Non-pigmented ciliary epithelial cell (primary cell): ENCODE measurements around the gene CYP26A1.
A peak's percentile ranks its signal among the peaks of the same experiment; 100 is the strongest.
"Not testable (repeated sequence)": the region's sequence is repeated elsewhere in the genome, so short reads cannot be mapped to it uniquely, and the experiment has no call there.

Experiments used
- DNase-seq: peaks from one replicate; pipeline ENCODE4 v3.0.0-alpha.2; 2010; ENCODE audit warnings: low read depth

The CYP26A1 gene

DNA sequence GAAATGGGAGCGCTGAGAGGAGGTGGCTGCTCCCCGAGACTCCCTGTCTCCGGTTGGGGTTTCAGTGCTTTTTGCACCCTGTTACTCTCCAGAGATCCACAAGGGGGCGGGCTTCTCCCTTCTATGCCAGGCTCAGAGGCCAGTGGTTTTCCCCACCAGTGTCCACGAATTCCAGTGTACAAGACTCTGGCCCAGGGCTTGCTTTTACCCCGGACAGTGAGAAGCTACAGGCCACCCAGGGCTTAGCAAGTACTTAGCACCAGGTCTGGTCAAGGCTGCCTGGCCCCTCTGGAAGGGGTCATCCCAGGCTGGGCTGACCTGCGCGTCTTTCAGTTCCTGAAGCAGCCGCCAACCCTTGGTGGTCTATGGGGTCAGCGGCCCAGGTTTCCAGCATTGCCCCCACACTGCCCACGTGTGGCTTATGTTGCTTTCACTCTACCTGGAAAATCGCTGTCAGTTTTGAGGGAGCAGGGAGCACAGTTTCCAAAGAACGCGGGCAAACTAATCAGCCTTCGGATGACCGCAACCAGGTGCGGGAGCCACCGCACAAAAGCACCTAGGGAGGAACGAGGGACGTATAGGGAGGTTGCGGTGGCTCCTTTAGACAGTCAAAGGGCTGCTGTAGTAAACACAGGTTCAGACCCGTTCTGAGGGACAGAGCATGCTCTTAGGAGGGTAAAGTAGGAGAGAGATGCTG, 6.8 kb downstream of the CYP26A1 start:
- DNase-seq, result no peak

DNA sequence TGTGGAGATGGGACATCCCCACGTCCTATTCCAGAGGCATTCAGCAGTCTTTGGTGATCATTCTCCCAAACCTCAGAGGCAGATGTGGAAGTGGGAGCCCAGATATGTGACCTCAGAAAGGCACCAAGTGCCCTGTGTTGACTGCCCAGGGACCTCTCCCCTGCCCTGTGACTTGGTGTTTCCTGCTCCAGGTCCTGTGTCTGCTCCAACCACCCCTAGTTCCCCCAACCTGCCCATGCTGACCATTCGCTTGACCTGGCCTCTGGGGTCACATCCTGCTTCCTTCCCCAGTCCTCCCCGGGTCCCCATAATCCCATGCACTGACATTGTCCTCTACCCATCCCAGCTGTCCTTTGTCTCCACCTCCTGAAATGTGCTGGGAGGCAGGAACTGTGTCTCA, 7.6 kb downstream of the CYP26A1 start:
- DNase-seq, result no peak

DNA sequence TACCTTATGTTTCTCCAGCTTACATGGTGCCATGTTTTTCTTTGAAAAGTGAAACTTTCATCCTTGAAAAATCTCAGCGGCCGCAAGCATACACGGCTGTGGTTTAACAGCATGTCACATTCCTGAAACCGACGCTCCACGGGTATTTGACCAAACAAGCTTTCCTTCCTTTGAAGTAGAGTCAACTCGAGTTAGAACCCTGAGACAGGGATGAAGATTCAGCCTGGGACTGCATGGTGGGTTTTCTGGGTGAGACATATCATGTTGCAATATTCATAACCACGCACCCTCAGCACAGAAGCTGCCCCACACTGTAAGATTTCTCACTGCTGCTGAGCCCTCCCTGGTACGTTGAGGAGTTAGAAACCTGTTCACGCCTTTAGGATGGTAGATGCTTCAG, 8.1 kb downstream of the CYP26A1 start:
- DNase-seq, result peak; percentile 63

DNA sequence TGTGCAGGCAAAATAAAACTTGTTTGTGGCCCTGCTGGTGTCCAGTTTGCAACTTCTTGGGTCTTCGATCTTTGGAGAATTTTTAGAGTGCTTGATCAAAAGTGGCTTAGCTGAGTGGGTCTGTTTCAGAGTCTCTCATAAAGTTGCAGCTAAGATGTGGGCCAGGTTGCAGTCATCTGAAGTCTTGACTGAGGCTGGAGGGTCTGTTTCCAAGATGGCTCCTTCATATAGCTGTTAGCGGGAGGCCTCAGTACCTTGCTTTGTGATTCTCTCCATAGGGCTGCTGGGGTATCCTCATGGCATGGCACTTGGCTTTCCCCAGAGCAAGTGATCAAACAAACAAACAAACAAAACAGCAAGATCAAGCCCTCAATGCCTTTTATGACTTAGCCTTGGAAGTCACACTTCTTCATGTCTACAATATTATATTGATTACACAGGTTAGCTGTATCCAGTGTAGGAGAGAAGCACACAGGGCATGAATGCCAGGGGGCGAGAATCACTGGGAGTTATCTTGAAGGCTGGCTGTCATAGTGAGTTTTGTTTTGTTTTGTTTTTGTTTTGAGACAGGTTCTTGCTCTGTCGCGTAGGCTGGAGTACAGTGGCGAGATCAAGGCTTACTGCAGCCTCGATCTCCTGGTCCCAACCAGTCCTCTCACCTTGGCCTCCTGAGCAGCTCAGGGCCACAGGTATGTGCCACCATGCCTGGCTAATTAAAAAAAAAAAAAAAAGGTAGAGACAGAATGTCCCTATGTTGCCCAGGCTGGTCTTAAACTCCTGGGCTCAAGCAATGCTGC, 10.2 kb downstream of the CYP26A1 start:
- no peak for DNase-seq

DNA sequence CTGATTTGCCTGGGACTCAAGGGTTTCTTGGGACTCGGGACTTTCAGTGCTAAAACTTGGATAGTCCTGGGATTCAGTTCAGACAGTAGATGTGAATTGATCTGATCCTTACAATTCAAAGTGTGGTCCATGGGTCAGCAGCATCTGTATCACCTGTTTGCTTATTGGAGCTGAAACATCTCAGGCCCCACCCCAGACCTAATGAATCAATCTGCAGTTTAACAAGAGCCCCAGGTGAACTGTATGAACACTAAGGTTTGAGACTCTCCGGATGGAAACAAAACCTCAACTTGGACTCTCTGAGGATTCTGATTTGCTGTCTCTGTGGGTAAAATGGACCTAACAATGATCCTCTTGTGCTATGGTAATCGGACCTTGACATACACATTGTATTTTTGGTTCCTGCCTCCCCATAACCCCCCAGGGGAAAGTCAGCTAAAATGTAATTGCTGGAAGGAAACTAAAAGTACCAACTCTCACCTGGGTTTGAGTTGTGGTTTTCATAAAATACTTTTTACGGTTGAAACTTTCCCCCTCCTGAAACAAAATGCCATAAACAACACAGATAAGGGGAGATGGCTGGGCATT, 11.7 kb downstream of the CYP26A1 start:
- no peak for DNase-seq

DNA sequence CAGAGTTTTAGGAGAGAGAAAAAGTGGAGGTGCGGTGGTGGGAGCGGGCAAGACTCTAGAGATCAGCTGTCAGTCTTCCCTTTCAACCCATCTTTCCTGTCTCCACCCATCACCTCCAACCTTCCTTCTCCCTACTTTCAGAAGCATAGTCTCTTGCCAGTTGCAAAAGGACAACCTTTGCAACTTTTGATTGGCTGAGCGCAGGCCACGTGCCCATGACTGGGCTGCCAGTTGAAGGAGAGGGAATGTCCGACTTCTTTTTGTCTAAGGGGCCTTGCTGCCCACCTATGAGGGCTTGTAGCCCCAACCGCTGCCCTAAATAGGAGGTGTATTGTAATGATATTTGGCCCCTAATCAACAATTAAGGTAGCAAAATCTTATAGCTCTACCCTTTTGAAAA, 12.6 kb downstream of the CYP26A1 start:
- DNase-seq, result no peak

DNA sequence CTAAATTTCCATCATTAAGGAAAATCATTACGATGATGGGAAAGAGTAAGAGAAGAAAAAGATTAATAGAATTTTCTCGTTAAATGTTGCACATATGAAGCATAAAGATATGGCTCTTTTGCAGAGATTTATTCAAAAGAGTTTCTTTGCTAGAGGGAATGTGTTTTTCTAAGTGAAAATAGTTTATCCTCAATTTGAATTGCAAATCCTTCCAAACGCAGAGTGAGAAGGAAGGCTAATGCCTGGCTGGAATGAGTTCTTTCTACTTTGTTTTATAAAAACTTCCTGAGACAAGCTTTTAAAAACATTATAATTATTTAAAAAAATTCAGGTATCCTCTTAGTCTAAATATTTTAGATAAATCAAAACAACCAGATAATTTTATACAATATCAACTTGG, 14.2 kb downstream of the CYP26A1 start:
- DNase-seq, result no peak

DNA sequence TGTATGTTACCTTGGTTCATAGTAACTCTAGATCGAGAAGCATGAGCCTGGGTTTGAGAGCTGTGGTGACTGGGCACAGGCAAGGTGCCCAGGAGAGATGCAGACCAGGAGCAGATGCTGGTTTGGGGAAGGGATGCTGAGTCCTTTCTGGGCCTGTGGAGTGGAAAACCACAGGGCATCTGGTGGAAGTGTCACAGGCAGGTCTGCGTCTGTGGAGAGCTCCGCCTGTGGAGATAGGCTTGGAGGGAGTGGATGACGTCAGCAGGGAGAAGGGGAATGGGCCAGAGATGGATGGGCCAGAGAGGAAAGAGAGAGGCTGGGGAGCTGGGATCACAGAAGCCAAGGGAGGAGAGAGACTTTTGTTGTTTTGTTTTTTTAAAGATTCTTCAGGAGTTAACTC, 14.8 kb downstream of the CYP26A1 start:
- DNase-seq, result no peak

DNA sequence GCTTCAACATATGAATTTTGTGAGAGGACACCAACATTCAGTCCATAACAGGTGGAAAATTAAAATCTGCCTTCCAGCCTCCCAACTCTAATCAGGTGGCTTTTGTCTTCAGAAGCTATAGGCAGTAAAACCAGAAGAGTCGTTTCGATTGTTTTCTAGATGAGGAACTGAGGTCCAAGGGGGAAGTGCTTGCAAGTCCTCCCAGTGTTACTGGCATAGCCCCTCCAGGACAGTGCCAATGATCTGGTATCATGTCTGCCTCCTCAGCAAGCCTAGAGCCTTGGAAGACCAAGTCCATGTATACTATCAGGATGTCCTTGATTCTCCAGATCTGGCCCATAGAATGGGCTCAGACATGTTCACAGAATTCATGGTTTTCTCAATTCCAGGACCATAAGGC, 16.9 kb downstream of the CYP26A1 start:
- no peak for DNase-seq

DNA sequence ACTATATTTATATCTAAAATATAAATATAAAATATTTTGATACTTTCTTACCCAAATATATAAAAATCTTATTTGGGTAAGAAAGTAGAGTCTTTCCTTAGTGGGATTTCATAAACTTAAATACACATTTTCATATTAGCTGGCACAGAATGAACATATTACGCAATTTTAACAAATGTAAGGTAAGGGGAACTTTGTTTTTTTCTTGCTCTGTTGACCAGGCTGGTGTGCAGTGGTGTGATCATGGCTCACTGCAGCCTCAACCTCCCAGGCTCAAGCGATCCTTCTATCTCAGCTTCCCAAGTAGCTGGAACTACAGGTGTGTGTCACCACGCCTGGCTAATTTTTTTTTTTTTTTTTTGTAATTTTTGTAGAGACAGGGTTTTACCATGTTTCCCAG, 18.3 kb downstream of the CYP26A1 start:
- no peak for DNase-seq

DNA sequence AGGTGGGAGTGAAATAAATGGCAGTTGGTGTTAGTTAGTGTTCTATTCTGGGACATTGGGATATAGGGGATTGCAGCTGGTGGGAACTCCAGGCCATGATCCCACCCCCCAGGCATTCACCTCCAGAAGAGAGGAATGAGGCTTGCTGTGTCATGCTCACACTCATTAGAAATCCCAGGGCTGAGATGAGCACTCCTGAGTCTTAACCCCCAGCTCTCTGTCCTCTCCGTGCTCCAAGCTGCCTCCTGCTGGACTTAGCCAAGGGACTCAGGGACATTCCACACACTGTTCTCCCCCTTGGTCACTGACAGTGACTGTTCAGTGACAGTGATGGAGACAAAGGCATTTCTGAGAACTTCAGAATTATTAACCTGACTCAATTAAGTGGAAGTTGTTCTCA, 21.5 kb downstream of the CYP26A1 start:
- DNase-seq, result no peak

DNA sequence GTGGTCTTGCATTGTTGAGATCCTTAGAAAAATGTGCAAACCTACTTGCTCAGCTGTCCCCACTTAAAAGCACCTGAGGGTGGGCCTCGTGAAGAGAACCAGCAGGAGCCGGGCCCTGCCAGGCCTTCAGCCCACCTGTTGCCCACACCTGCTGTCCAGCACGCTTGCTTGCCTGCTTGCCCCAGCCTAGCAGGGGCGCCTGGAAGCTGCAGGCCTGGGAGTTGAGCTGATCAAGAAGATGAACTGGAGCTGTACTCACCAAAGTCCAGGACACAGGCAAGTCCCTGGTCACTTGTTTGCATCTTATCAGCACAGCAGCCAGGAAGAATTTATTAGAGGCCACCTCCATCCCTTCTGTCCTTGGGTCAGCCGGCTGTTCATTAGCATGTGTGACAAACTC, 23.2 kb downstream of the CYP26A1 start:
- DNase-seq, result no peak

DNA sequence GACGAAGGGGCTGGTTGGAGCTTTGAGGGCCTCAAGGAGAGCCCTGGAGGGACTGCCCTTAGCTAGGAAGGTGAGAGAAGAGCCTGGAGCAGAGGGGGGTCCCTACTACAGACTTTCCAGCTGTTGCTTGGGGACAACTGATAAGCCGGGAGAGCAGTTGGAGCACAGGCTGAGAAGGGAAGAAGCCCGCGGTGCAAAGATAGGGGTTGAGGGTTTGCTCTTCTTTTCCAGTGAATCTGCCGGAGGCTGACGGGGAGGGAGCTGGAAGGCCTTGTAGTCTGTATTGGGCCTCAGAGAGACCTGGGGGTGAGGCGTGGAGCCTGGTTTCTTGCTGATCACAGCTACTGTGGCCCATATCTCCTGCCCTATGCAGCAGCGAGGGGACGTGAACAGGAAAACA, 23.7 kb downstream of the CYP26A1 start:
- DNase-seq, result no peak

DNA sequence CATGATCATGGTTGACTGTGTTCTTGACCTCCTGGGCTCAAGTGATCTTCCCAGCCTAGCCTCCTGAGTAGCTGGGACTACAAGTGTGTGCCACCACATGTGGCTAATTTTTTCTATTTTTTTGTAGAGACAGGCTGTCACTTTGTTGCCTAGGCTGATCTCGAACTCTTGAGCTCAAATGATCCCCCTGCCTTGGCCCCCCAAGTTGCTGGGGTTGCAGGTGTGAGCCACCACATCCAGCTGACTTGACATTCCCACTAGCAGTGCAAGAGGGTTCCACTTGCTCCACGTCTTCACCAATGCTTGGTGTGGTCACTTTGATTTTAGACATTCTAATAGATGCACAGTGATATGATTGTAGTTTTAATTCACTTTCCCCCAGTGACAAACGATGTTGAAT, 25.1 kb downstream of the CYP26A1 start:
- no peak for DNase-seq

DNA sequence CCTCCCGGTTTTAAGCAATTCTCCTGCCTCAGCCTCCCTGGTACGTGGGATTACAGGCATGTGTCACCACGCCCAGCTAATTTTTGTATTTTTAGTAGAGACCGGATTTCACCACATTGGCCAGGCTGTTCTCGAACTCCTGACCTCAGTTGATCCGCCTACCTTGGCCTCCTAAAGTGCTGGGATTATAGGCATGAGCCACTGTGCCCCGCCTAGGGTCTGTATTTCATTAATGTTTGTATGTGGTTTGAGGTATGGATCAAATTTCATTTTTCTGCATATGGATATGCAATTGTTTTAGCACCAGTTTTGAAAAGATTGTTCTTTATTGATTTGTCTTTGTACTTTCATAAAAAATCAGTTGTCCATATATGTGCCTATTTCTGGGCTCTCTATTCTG, 26.0 kb downstream of the CYP26A1 start:
- DNase-seq, result no peak

DNA sequence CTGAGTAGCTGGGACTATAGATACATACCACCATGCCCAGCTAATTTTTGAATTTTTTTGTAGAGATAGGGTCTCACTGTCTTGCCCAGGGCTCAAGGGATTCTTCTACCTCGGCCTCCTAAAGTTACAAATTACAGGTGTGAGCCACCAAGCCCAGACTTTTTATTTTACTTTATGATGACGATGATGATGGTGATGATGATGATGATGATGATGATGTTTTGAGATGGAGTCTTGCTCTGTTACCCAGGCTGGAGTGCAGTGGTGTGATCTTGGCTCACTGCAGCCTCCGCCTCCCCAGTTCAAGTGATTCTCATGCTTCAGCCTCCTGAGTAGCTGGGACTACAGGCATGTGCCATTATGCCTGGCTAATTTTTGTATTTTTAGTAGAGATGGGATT, 27.5 kb downstream of the CYP26A1 start:
- not testable (repeated sequence) for DNase-seq

DNA sequence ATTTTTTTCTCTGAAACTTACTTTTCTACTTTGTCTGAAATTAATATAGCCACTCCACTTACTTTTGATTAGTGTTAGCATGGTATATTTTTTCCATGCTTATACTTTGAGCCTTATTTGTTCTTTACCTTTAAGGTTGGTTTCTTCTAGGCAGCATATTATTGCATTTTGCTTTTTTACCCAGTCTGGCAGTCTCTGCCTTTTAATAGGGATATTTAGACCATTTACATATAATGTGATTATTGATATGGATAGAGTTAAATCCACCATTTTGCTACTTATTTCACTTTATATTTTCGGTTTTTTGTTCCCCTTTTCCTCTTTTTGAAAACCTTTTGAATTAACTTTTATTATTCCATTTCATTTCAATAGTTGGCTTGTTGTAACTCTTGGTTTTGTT, 30.3 kb downstream of the CYP26A1 start:
- no peak for DNase-seq

DNA sequence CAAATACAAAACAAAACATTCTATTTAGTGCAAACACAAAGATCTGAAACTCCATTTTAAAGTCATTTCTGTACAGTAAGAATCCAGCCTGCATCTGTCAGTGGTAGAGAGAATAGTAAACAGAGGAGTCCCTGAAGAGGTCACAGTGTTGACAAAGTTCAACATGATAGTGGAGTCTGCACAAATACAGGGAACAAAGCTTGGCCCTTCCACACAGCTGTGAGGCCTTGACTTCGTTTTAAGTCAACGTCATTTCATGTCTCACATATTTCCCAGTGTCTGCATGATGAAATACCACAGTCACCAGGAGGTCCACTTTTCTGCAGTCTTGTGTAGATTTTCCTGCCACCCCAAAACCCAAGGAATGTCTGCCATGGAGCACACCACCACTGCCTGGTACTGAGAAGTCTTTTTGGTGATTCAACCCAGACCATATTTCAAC, 33.0 kb downstream of the CYP26A1 start:
- DNase-seq, result peak; percentile 30

DNA sequence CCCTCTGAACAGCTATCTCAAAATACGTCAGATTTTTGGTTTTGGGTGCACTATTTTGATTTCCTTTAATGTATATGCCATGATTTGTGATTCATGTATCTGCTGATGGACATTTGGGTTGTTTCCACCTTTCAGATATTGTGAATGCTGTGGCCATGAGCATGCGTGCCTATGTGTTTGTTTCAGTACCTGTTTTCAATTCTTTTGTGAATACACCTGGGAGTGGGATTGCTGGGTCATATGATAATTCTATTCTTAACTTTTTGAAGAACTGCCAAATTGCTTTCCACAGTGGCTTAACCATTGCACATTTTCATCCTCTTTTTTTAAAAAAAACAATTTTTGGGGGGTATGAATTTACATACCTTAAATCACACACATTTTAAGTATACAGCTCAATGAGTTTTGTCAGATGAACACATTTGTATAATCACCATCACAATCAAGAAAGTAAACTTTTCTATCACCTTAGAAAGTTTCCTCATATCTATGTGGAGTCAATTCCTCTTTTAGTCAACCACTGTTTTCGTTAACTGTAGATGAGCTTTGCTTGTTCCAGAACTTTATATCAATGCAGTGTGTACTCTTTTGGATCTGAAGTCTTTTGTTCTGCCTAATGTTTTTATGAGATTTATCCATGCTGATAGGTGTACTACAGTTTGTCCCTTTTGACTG, 36.9 kb downstream of the CYP26A1 start:
- no peak for DNase-seq

DNA sequence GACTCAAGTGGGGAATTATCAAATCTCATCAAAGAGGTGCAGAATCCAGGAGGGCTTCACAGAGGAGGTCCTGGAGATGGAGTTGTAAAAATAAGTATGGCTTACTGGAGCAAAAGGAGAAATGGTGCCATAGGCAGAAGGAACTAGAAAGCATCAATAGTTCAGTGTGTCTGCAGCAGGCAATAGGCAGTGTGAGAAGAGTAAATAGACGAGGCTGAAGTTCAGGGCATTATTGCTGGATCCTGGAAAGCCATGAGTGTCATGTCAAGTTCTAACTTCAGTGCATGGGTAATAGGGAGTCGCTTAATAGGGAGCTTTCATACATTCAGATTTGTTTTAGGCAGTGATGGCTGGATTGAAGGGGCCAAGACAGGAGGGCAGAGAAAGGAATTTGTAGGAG, 39.3 kb downstream of the CYP26A1 start:
- DNase-seq, result no peak

DNA sequence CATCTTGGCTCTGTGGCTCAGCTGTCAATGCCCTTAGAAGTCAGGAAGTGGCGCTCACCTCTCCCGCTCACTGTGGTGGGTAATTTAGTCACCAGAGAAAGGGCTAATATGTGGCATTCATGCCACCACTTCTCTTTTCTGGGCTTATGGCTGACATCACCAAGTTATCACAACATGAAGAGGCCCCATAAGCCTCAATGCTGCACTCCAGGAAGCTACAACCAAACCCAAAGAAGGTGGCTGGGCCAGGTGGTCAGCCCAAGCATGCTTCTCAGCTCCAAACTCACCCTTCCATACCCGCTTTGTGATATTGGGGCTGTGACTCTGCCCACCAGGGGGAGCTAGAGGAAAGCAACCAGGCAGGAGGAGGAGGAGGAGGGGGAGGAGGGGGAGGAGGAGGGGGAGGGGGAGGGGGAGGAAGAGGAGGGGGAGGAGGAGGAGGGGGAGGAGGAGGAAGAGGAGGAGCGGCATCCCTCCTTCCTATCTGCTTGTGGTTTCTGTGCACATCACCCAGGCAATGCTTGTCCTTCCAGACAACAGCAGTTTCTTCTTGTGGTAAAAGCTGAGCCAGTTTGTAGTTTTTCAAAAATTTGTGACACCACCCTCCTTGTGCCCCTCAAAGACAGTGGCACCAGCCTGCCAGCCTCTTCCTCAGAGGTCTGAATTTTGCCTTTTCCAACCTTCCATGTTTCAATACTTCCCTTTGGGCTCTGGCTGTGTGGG, 42.1 kb downstream of the CYP26A1 start:
- no peak for DNase-seq

DNA sequence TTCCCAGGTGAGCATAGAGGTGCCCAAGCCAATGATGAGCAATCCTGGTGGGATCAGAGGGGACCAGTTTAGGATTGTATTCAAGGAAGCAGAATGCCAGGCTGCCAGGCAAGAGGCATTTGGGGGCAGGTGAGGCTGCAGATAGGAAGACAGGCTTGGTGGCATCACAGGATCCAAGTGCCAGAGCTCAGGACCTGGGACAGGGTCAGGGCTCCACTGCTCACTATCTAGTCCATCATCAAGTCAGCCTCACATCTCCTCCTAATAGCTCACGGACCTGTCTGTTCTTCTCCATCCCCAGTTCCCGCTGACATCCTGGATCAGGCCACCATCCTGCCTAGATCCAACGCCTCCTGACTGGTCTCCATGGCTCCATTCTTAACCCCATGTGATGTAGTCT, 47.6 kb downstream of the CYP26A1 start:
- DNase-seq, result no peak
